ACHN (cell line): ENCODE results near the gene UBTD2.

Experiments used
- DNase-seq: peaks from one replicate; pipeline ENCODE4 v3.0.0-alpha.2; 2015
- in situ Hi-C: cut with HindIII; loops from 2 replicates; pipeline ENCODE4 v1.10.0; 2017; ENCODE audit warnings: low sequenced_read_pairs, low pct_ligation_motif_present, low pct_unique_long_range_greater_than_20kb

UBTD2 gene

DNA sequence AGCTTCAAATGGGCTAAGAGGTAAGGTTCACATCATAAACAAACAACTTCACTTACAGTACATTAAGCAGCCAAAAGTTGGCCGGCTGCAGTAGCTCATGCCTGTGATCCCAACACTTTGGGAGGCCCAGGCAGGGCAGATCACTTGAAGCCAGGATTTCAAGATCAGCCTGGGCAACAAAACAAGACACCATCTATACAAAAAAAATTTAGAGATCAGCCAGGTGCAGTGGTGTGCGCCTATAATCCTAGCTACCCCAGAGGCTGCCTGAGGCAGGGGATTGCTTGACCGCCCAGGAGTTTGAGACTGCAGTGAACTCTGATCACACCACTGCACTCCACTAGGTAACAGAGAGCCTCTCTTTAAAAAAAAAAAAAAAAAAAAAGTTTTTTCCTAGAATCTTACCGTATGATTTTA, 16.9 kb downstream of the UBTD2 start:
- in situ Hi-C loops: no loop called here
- DNase-seq: no peak

DNA sequence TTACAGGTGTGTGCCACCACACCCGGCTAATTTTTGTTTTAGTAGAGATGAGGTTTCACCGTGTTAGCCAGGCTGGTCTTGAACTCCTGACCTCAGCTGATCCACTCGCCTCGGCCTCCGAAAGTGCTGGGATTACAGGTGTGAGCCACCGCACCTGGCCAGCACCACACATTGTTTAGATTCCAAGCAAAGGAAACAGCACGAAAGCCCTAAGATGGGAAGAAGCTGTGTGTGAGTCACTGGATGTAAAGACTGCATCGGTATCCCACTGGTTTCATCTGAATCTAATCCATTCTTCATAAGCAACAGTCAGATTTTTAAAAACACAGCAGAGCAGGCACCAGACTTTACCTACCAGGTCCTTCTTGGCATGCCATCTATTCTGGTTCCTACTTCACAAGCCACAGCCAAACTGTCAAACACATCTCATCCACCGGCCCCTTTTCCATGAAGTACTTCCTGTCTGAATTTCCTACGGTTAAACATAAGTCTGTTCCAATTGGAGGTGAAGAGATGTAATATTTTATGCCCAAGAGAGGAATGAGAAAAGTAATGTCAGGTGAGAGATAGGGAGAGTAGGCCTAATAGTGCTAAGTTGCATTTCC, 17.4 kb downstream of the UBTD2 start:
- no peak for DNase-seq
- in situ Hi-C loops: no loop called here

DNA sequence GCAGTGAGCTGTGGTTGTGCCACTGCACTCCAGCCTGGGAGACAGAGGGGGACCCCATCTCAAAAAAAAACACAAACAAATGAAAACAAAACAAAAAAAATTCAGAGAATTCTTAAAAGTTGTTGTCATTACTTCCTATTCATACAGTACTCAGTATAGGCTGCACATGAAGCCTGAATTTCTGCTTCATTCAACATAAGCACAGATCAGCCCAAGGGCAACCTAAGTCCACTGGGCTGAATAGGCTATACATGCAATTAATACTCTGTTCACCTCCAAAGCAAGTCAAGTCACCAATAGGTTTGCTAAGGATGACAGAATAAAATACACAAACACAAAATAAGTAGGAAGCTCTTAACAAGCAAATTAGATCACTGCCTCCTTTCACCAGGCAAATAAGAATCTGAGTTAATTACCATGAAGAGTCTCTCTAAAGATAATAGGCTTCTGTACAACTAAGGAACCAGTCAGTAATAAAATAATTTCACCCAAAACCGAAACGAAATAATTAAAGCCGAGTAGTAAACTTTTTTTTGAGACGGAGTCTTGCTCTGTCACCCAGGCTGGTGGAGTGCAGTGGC, 18.7 kb downstream of the UBTD2 start:
- in situ Hi-C loops: no loop called here
- DNase-seq: no peak

DNA sequence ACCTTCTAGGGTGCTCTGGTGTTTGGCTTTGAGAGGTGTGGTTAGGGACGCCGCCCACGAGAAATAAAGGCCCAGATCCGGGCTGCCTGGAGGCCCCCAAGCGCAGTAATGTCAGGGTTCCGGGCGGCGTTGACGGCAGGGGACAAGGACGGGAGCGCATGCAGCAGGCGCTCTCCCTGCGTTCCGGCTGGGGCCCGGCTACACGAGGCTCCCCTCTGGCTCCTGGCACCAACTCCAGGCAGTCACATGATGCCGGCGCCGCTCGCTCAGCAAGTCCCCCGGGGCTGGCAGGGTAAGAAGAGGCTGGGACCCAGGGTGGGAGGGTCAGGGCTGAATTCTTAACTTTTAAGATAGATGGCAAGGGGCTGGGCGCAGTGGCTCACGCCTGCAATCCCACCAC, 28.1 kb downstream of the UBTD2 start:
- in situ Hi-C loops: no loop called here
- no peak for DNase-seq

DNA sequence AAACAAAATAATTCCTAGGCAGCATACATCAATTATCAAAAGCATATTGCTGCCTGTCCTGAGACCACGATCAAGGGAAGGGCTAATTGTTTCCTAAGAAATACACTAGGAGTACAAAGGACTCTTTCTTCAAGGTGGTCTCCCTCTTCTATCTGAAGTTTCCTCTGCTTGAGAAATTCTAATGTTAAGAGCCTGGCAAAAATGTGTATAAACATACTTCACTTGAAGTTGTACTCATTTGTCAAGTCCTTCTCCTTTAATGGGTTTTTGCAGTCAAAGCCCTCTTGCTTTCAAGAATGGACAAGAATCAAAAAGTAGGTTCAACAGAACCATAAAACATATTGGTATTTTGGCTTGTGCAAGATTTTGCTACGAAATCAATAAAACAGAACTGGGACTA, 31.1 kb downstream of the UBTD2 start:
- no peak for DNase-seq
- in situ Hi-C loops: no loop called here

DNA sequence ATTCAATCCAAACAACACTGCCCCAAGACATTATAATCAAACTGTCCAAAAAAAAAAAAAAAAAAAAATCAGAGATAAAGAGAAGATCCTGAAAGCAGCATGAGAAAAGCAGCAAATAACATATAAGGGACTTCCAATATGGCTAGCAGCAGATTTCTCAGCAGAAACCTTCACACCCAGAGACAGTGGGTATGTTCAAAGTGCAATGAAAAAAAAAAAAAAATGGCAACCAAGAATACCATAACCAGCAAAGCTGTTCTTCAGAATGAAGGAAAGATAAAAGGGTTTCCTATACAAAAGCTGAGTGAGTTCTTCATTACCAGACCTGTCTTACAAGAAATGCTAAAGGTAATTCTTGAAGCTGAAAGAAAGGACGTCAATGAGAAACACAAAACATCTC, 32.1 kb downstream of the UBTD2 start:
- in situ Hi-C loops: no loop called here
- DNase-seq: no peak

DNA sequence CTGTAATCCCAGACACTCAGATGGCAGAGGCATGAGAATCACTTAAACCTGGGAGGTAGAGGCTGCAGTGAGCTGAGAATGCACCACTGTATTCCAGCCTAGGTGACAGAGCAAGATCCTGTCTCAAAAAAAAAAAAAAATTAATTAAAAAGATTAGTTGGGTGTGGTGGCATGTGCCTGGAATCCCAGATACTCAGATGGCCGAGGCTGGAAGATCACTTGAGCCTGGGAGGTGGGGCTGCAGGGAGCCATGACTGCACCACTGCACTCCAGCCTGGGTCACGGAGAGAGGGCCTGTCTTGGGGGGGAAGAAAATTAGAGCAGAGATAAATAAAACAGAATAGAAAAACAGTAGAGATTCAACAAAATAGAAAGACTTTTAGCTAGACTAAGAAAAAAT, 34.9 kb downstream of the UBTD2 start:
- no peak for DNase-seq
- in situ Hi-C loops: no loop called here

DNA sequence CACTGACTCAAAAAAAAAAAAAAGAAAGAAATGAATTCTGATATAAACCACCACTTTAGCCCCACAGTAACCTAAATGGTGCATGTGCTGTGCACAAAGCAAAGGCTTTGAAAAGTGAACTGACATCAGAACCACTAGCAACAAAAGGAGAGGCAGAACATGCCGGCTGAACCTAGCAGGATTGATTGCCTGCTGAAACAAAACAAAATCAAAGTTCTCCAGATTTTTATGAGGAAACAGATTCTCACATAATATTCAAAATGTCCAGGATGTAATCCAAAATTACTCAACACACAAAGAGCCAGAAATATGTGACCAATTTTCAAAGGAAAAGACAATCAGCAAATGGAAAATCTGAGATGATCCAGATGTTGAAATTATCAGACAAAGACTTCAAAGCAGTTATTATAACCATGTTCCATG, 37.9 kb downstream of the UBTD2 start:
- in situ Hi-C loops: no loop called here
- DNase-seq: no peak

DNA sequence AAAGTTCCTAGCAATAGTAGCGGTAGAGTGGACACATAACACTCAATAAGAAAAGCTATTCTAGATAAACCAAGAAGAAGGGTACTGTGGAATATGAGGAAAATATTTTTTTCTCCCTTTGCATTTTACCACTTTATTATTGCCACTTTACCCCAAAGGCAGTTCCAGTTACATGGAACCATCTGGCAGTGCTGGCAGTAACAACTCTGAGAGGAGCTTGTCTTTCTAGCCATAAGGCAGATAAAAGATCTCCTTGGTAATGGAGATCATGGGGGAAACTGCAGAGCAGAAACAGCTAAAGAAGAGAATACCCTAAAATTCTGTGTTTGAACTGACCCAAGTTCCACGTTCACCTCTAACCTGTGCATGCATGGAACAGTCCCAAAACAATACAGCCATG, 38.5 kb downstream of the UBTD2 start:
- in situ Hi-C loops: no loop called here
- no peak for DNase-seq

DNA sequence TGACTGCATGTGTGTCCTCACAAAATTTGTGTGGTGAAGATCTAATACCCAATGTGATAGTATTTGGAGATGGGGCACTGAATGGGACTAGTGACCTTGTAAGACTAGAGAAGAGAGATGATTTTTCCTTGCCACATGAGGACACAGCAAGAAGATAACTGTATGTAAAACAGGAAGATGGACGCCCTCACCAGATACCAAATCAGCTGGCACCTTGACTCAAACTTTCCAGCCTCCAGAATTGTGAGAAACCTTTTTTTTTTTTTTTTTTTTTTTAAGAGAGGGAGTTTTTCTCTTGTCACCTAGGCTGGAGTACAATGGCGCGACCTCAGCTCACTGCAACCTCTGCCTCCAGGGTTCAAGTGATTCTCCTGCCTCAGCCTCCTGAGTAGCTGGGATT, 40.3 kb downstream of the UBTD2 start:
- DNase-seq: no peak
- in situ Hi-C loops: no loop called here

DNA sequence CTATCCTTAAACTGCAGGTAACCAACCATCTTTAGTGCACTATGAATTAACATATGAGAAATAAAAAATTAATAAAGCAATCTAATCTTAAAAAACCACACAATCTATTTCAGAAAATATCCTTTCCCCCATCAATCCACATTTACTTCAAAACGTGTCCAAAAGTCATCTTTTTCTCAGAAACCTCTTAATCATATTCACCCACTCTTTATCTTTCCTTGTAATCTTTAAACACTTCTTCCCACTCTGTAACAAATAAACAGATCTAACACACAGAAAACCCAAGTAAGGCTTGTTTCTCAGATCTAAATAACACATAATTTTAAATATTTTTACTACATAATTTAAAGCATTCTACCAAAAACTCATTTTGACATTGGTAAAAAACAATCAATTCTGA, 45.2 kb downstream of the UBTD2 start:
- DNase-seq: no peak
- in situ Hi-C loops: no loop called here

DNA sequence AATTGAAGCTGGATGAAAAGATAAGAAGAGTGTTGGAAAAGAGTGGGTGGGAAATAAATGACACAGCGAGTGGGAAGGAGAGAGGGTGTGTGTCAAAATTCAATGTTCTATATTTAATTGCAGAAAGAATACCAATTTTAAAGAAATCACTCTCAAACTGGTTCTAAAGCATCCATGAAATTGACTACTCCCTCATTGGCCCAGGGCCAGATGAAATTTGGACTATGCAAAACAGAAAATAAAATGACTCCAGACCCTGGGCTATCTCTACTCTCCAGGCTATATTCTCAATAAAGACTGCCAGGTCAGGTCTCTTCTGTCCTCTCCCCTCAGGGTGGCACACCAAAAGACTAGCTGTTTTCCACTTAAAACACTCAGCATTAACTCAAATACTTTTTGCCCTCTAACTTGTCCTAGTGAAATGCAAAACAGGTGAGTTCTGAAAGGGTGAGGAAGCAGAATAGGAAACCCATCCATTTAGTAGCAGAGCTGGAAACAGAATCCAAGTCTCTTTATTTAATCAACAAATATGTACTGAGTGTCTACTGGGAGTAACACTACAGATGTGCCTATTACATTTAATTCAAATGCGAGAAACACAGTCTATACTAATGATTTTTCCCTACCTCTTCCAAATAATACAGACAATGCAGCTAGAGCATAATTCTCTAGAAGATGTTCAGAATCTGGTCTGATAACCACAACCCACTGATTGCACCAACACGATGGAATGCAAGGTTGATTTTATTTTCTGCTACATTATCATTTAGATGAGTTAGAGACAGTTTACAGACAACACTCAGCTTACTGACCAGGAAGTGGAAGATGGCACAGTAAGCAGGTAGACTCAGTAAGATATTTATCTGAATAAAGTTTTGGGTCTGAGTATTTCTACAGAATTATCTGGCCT, 47.5 kb downstream of the UBTD2 start:
- in situ Hi-C loops: no loop called here
- no peak for DNase-seq

DNA sequence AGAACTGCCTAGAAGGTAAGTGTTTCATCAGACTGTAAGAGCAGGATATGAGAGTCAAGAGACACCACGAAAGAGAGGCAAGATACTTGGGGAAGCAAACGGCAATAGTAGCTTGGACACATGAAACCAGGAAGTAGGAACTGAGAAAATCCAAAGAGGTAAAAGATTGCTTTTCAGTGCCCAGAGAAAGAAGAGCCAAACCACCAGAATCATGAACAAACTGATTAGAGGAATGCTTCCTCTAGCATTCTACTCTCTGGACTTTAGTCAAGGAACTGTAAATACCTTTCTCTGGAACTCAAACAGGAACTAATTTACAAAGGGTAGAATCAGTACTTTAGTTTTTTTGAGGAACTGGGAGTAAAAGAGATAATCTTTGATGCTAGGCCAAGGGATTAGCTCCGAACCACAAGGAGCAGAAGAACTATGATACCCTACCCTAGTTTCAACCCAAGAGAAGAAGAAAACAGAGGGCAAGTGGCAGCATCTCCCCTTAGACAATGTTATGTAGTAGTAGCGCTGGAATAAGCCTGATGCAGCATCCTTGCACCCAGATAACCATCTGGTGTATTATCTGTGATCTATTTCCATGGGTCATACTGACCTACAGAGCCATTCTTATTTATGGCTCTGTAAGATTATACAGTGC, 48.3 kb downstream of the UBTD2 start:
- no peak for DNase-seq
- in situ Hi-C loops: no loop called here

DNA sequence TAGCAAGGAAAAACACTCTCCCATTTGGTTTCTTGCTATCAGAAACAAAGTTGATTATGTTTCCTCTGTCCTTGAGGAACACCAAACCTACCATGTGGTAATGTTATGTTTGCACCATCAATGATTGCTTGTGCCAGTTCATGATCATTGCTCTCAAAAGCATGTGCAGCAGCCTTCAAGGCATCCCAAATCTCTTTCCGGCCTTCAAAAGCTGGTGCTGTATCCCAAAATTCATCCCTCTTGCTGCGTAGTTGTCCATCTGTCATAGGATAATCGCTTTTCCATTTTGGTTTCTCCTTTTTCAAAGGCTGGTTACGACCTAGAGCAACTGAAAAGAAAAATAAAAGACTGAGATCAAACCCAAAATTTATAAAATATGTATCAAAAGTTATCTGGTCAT, 49.5 kb downstream of the UBTD2 start:
- in situ Hi-C loops: no loop called here
- DNase-seq: no peak

DNA sequence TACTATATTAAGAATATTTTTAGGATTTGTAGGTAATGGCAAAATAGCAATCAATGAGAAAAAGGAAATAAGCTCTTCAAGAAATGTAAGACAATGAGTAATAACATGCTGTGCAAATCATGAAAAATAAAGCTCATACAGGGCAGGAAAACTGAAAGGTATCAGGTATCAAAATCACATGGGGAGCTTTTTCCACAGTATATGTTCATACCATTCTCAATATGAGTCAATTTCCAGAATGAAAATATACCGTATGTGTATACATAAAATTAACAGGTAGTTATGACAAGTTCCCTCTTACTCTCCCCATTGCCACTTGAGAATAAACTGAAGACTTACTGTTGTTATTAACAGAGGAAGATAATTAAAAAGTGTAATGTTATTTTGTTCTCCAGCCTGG, 53.7 kb downstream of the UBTD2 start:
- no peak for DNase-seq
- in situ Hi-C loops: no loop called here

DNA sequence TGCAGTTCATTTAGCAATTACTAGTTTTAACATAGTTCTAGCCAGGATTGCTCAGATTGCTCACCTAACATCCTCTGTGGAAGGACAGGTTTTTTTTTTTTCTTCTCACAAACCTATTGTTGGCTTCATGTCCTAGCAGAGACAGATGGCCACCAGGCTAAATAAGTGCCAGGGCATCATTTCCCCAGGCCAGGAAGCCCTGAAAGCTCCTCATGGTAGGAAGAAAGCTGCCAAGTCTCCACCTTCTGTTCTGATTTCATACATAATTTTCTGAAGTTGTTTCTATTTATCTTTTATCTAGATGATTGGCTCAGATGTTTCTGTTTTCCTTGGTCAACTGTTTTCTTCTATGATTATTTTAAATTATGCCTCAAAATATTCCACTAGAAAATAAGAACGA, 58.6 kb downstream of the UBTD2 start:
- DNase-seq: no peak
- in situ Hi-C loops: no loop called here

DNA sequence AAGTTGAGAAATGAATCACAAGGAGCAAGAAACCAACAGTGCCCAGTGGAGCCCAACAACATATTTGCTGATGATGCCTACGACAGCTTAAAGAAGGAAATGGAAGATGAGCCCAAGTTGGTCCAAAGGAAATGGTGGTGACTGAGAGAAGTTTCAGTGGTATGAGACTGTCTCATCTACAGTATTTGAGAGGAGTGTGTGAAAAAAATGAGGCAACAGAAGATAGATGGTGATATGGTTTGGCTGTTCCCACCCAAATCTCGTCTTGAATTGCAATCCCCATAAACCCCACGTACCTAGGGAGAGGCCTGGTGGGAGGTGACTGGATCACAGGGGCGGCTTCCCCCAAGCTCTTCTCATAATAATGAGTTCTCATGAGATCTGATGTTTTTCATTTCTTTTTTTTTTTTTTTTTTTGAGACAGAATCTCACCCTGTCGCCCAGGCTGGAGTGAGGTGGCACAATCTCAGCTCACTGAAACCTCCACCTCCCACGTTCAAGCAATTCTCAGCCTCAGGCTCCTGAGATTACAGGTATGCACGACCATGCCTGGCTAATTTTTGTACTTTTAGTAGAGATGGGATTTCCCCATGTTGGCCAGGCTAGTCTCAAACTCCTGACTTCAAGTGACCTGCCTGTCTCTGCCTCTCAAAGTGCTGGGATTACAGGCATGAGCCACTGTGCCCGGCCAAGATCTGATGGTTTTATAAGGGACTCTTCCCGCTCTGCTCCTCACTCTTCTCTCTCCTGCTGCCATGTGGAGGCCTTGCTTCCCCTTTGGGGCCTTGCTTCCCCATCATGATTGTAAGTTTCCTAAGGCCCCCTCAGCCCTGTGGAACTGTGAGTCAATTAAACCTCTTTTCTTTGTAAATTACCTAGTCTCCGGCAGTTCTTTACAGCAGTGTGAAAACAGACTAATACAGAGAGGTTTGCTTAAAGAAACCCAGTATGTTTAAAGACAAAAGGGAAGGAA, 59.4 kb downstream of the UBTD2 start:
- in situ Hi-C loops: no loop called here
- no peak for DNase-seq

DNA sequence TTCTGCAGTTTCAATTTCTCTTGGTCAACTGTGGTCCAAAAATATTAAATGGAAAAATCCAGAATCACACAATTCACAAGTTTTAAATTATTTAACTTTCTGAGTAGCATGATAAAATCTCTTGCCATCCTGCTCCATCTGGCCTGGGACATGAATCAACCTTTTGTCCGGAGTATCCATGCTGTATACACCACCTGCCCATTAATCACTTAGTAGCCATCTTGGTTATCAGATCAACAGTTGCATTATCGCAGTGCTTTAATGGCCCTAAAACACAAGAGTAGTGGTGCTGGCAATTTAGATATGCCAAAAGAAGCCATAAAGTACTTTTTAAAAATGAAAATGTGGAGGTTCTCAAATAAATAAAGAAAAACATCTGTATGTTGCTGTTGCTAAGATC, 64.3 kb downstream of the UBTD2 start:
- no peak for DNase-seq
- in situ Hi-C loops: no loop called here
